Gastroesophageal sphincter (tissue), 3 donors: ENCODE data around the gene VWA2.

Experiments used
- CTCF ChIP-seq, 4 experiments: fragments of 200-600 bp in 2 of 4; fragments of 450-650 bp in 2 of 4; sonication (generic) in 1 of 4; IDR thresholded peaks; one replicate each; pipeline ENCODE4 v1.5.1; 2017 to 2019; ENCODE audit warnings: antibody characterized with exemption in 4 of 4, mild to moderate bottlenecking in 2 of 4, moderate library complexity in 2 of 4
- POLR2A ChIP-seq, 2 donors: fragments of 450-650 bp; IDR thresholded peaks; one replicate each; pipeline ENCODE4 v1.6.1; 2017; ENCODE audit warnings: antibody characterized with exemption in 2 of 2, mild to moderate bottlenecking in 2 of 2, moderate library complexity in 1 of 2

DNA sequence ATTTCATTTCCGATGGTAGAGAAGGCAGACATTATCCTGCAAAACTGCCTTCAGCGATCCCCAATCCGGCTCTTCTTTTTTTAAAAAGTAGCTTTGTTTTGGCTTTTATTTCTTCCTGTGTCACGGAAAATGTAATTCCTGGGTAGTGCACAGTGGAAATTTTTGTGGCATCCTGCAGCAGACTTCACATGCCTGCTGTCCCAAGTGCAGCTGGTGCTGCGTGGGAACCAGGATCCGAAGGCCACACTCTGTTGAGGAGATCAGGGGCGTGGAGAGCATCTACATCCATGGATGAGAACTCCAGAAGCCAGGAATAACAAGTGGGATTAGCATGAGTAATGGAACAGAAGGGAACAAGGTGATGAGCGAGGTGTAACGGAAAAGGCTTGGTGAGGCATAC lies 4.6 kb downstream of the VWA2 start:
- TF ChIP-seq CTCF (IDR thresholded peaks at IDR 0.05) = no peak
- no peak for TF ChIP-seq POLR2A (IDR thresholded peaks at IDR 0.05)
